DOHH2 (cell line): ENCODE measurements around the gene SNRPF.

Experiments used
- H3F3A ChIP-seq: fragments of 200-600 bp; sonication (generic), shearing (Covaris generic); 2 replicates; pipeline ENCODE4 v1.6.0; 2016; ENCODE audit warnings: antibody characterized with exemption, mild to moderate bottlenecking; ENCODE audit not compliant: control insufficient read depth, insufficient read depth
- H3K27ac ChIP-seq: fragments of 200-600 bp; sonication (generic); 2 replicates; pipeline ENCODE4 v1.5.1; 2014; ENCODE audit warnings: low read depth, mild to moderate bottlenecking, low read length, moderate library complexity
- H3K27me3 ChIP-seq: fragments of 200-600 bp; sonication (generic); 2 replicates; pipeline ENCODE4 v1.6.1; 2014; ENCODE audit warnings: mild to moderate bottlenecking, low read length, mixed read lengths; ENCODE audit not compliant: control insufficient read depth
- H3K36me3 ChIP-seq: fragments of 200-600 bp; sonication (generic); 2 replicates; pipeline ENCODE4 v1.6.1; 2014; ENCODE audit warnings: mild to moderate bottlenecking, low read length, moderate library complexity, mixed read lengths; ENCODE audit not compliant: control insufficient read depth
- H3K4me1 ChIP-seq: fragments of 200-600 bp; sonication (generic); 2 replicates; pipeline ENCODE4 v1.6.1; 2014; ENCODE audit warnings: mild to moderate bottlenecking, low read length, mixed read lengths; ENCODE audit not compliant: control insufficient read depth
- H3K4me2 ChIP-seq: fragments of 200-600 bp; sonication (generic); 2 replicates; pipeline ENCODE4 v1.6.0; 2014; ENCODE audit warnings: mild to moderate bottlenecking, low read length, moderate library complexity
- H3K4me3 ChIP-seq: fragments of 200-600 bp; sonication (generic); 2 replicates; pipeline ENCODE4 v1.5.1; 2014; ENCODE audit warnings: mild to moderate bottlenecking, low read length, mixed read lengths
- H3K79me2 ChIP-seq: fragments of 200-600 bp; sonication (generic); 2 replicates; pipeline ENCODE4 v1.6.1; 2014; ENCODE audit warnings: mild to moderate bottlenecking, low read length, mixed read lengths; ENCODE audit not compliant: control insufficient read depth
- H3K9me2 ChIP-seq: fragments of 200-600 bp; sonication (generic); replicated peaks from 2 replicates; pipeline ENCODE4 v1.6.1; 2014; ENCODE audit warnings: mild to moderate bottlenecking, low read length, mixed read lengths; ENCODE audit not compliant: control insufficient read depth
- H3K9me3 ChIP-seq: fragments of 200-600 bp; sonication (generic); 2 replicates; pipeline ENCODE4 v1.6.1; 2014; ENCODE audit warnings: antibody characterized with exemption, low read length, mixed read lengths; ENCODE audit not compliant: control insufficient read depth, insufficient read depth
- H4K20me1 ChIP-seq: fragments of 200-600 bp; sonication (generic); 2 replicates; pipeline ENCODE4 v1.6.0; 2014; ENCODE audit warnings: low read depth, mild to moderate bottlenecking, antibody characterized with exemption, low read length, moderate library complexity; ENCODE audit not compliant: control insufficient read depth, insufficient read depth
- EZH2phosphoT487 ChIP-seq: fragments of 200-600 bp; sonication (generic); IDR thresholded peaks from 2 replicates; pipeline ENCODE4 v1.6.1; 2017; ENCODE audit warnings: borderline replicate concordance, mild to moderate bottlenecking, antibody characterized with exemption, low read length, moderate library complexity, mixed read lengths
- TF ChIP-seq, protein P1 (sequence below): fragments of 200-600 bp; sonication (generic); IDR thresholded peaks from one replicate; pipeline ENCODE4 v1.5.1; 2014; ENCODE audit warnings: antibody characterized with exemption, mild to moderate bottlenecking, low read depth, low read length; ENCODE audit not compliant: poor library complexity, severe bottlenecking

Gene SNRPF

GRCh38 chr12:95874452-95874851, 15.7 kb downstream of the SNRPF start:
- no peak overlapping the region for H3K4me2 ChIP-seq
- peaks cover 6% of the 10 kb centered on the region; the same call in 1 of the 2 replicates for H3K27me3 ChIP-seq
- peaks cover 3% of the 10 kb centered on the region; the same call in 1 of the 2 replicates for H3K9me3 ChIP-seq
- no peaks in the 10 kb centered on the region for H3K9me2 ChIP-seq
- no peaks in the 10 kb centered on the region; the same call in 1 of the 2 replicates for H3K4me1 ChIP-seq
- H3K4me3 ChIP-seq, result no peak overlapping the region
- H3F3A ChIP-seq, result 0 out of 2 replicates have a peak, but pooled peaks cover 4% of the 10 kb centered on the region
- H3K36me3 ChIP-seq, result peaks cover 13% of the 10 kb centered on the region
- TF ChIP-seq EZH2phosphoT487, result no peak
- TF ChIP-seq, protein P1, sequence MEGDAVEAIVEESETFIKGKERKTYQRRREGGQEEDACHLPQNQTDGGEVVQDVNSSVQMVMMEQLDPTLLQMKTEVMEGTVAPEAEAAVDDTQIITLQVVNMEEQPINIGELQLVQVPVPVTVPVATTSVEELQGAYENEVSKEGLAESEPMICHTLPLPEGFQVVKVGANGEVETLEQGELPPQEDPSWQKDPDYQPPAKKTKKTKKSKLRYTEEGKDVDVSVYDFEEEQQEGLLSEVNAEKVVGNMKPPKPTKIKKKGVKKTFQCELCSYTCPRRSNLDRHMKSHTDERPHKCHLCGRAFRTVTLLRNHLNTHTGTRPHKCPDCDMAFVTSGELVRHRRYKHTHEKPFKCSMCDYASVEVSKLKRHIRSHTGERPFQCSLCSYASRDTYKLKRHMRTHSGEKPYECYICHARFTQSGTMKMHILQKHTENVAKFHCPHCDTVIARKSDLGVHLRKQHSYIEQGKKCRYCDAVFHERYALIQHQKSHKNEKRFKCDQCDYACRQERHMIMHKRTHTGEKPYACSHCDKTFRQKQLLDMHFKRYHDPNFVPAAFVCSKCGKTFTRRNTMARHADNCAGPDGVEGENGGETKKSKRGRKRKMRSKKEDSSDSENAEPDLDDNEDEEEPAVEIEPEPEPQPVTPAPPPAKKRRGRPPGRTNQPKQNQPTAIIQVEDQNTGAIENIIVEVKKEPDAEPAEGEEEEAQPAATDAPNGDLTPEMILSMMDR, result no peak
- H3K27ac ChIP-seq, result no peak overlapping the region
- H3K79me2 ChIP-seq, result no peaks in the 10 kb centered on the region
- H4K20me1 ChIP-seq, result no peaks in the 10 kb centered on the region

- no peak overlapping the region for H3K27ac ChIP-seq
- no peak overlapping the region for H3K4me2 ChIP-seq
- no peaks in the 10 kb centered on the region for H3K36me3 ChIP-seq
- no peaks in the 10 kb centered on the region for H3K4me1 ChIP-seq
- H4K20me1 ChIP-seq, result no peaks in the 10 kb centered on the region
- peaks cover 12% of the 10 kb centered on the region for H3K27me3 ChIP-seq
- 0 out of 2 replicates have a peak, but pooled peaks cover 4% of the 10 kb centered on the region for H3F3A ChIP-seq
- H3K79me2 ChIP-seq, result no peaks in the 10 kb centered on the region
- TF ChIP-seq, protein P1, result no peak
- TF ChIP-seq EZH2phosphoT487, result no peak
- H3K4me3 ChIP-seq, result no peak overlapping the region
- H3K9me2 ChIP-seq, result no peaks in the 10 kb centered on the region
- H3K9me3 ChIP-seq, result peaks cover 3% of the 10 kb centered on the region; the same call in 1 of the 2 replicates
Observed at GRCh38 chr12:95877622-95878021, 18.9 kb downstream of the SNRPF start.

DNA sequence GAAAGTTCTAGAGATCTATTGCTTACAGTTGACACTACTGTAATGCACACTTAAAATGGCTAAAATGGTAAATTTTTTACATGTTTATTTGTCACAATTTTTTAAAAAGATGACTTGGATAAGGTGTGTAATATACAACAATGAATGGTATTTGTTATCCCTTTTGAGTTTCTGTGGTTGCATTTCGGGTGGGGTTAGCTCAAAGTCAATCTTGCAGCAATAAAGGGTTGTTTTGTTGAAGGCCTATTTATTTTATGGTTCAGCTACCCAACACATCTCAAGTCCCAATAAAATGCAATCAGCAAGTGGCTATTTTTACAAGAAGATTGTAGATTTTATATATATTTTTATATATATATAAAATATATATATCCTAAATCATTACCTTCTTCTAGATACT, 22.1 kb downstream of the SNRPF start:
- no peak for TF ChIP-seq EZH2phosphoT487
- TF ChIP-seq, protein P1, result no peak
- Histone ChIP-seq H3K4me3 (no peak overlapping the region), H3K4me2 (no peak overlapping the region), H4K20me1 (no peaks in the 10 kb centered on the region), H3K79me2 (no peaks in the 10 kb centered on the region), H3K36me3 (no peaks in the 10 kb centered on the region), H3K9me2 (no peaks in the 10 kb centered on the region), H3K27ac (no peak overlapping the region), H3K9me3 (peaks cover 3% of the 10 kb centered on the region; the same call in 1 of the 2 replicates), H3K4me1 (no peaks in the 10 kb centered on the region), H3F3A (no peaks in the 10 kb centered on the region), H3K27me3 (peaks cover 22% of the 10 kb centered on the region)
